ENCODE measurements around the gene NUB1. TPM values are rescaled to one million over a fixed set of nuclear protein-coding genes. Genes with fewer than 3 reads are reported as not detected.

The NUB1 gene
- total RNA-seq, 2 experiments from 2014 or later, result 51.2 to 51.6 TPM

DNA sequence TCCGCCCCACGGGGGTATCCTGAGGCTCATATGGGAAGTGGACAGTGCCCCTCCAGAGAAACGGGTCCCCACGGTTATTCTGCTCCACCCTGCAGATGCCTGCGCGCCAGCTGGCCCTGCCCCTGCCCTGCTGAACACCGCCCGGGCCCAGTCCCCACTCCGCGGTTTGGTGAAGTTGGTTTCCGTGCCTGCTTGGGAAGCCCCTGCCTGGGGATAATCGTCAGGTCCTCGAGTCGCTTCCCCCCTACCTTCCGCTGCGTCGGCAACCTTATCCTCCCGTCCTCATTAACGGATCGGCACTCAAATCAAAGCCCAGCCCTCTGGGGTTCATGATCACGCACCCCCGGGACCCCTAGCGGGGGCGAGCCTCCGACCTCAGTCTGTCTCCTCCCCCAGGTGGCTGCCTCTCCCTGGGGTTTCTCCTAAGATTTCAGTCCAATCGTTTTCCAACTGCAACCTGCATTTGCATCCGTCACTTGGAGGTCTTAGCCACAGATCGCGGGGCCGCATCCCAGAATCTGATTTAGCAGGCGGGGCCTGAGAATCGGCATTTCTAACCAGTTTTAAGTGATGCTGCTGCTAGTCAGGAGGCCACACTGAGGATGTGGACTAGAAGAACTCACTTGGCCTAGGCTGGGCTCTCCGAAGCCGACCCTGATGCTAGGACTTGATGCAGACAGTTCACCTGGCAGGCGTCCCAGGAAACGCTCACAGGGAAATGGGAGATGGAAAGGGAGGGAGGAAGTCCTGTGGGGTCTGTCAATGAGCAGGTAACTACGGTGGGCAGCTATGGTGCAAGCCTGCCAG is 40.7 kb downstream of the NUB1 start:
- no peak for DNase-seq
- H3K36me3 Mint-ChIP-seq, result no peaks in the 10 kb centered on the region
- no peak overlapping the region for H3K27ac Mint-ChIP-seq
- peak overlapping the region; percentile 71 for H3K4me3 Mint-ChIP-seq
- peaks cover 11% of the 10 kb centered on the region for H3K4me1 Mint-ChIP-seq
- H3K9me3 Mint-ChIP-seq, result no peaks in the 10 kb centered on the region
- H3K27me3 Mint-ChIP-seq, result peaks cover 24% of the 10 kb centered on the region

DNA sequence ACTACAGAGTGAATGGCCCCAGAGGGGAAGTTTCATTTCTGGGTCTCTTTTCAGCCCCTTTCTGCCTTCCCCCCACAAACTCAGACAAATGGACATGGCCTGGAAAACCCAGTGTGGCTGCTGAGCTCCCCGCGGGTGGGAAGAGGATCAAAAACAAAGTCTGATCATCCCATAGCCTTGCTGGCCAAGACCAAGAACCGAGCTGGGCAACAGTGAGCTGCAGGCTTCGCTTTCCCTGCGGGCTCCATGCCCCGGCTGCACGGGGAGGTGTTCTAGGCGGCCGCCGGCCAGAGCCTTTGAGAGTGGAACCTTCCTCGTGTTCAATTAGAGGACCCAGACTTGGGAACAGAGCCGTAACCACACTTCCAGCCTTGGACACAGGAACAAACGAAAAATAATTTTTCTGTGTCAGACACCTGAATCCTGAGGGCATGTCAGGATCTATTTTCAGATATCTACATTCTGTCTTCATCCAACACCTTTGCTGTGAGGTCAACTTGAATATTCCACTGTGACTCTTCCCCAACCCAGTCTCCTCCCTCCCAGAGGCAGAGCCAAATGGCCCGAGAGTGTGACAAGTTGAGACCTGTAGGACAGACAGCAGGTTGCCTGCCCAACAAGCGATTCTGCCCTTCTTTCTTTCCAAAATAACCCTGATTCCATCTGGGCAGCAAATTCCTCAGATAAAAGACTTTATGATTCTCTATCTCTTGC is 42.2 kb downstream of the NUB1 start:
- H3K36me3 Mint-ChIP-seq, result no peaks in the 10 kb centered on the region
- peaks cover 24% of the 10 kb centered on the region for H3K27me3 Mint-ChIP-seq
- no peak for DNase-seq
- H3K4me1 Mint-ChIP-seq, result peaks cover 11% of the 10 kb centered on the region
- no peaks in the 10 kb centered on the region for H3K9me3 Mint-ChIP-seq
- H3K4me3 Mint-ChIP-seq, result no peak overlapping the region
- no peak overlapping the region for H3K27ac Mint-ChIP-seq

DNA sequence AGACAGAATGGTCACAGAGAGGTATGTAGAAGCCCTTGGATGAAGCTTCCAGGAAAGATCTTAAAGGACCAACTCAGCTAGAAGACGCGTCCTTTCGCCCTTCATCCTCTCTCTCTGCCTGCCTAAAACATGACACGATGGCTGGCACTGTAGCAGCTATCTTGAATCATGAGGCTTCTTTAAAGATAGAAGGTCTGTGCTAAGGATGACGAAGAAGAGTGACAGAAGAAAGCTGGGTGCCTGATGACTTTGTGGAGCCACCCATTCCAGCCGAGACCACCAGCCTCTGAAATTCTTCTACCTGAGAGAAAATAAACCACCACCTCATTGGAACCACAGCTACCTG is 42.7 kb downstream of the NUB1 start:
- no peak for DNase-seq
- Mint-ChIP-seq H3K9me3 (no peaks in the 10 kb centered on the region), H3K36me3 (no peaks in the 10 kb centered on the region), H3K27me3 (peaks cover 24% of the 10 kb centered on the region), H3K27ac (no peak overlapping the region), H3K4me1 (peaks cover 11% of the 10 kb centered on the region), H3K4me3 (no peak overlapping the region)

GRCh38 chr7:151384776-151385625 is 43.4 kb downstream of the NUB1 start:
- H3K4me3 Mint-ChIP-seq, result no peak overlapping the region
- no peak overlapping the region for H3K27ac Mint-ChIP-seq
- H3K4me1 Mint-ChIP-seq, result peaks cover 11% of the 10 kb centered on the region
- H3K27me3 Mint-ChIP-seq, result peaks cover 24% of the 10 kb centered on the region
- no peaks in the 10 kb centered on the region for H3K36me3 Mint-ChIP-seq
- H3K9me3 Mint-ChIP-seq, result no peaks in the 10 kb centered on the region
- DNase-seq, result no peak

DNA sequence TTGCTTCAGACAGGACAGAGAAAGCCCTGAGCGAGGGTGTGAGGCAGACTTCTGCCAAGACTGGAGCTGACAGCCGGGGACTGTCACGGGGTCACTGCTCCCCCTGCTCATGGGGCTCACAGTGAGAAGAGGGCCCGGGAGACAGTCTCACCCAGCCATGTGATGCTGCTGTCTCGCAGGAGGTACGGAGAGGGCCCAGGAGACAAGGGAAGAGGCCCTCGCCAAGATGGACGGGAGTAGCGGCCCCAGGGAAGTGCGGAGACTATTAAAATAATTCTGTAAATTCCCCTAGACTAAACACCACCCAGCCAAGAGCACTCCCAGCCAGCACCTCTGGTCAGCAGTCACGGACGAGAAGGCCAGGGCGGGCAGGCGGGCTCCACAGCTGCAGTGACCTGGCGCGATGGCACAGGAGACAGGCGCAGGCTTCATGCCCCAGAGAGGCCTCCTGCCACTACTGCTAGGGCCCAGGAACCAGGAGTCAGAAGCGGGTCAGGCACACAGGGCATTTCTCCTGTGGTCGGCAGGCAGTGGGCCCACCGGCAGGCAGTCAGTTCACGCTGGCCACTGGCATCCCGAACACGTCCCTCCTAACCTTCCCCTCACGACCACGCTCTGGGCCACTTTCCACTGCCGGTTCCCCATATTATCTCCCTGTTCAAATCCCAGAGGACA is 44.2 kb downstream of the NUB1 start:
- H3K36me3 Mint-ChIP-seq, result no peaks in the 10 kb centered on the region
- H3K27me3 Mint-ChIP-seq, result peaks cover 24% of the 10 kb centered on the region
- H3K9me3 Mint-ChIP-seq, result no peaks in the 10 kb centered on the region
- H3K27ac Mint-ChIP-seq, result no peak overlapping the region
- H3K4me3 Mint-ChIP-seq, result no peak overlapping the region
- peaks cover 9% of the 10 kb centered on the region for H3K4me1 Mint-ChIP-seq
- DNase-seq, result no peak

- no peaks in the 10 kb centered on the region for H3K9me3 Mint-ChIP-seq
- H3K36me3 Mint-ChIP-seq, result no peaks in the 10 kb centered on the region
- H3K4me3 Mint-ChIP-seq, result no peak overlapping the region
- H3K27me3 Mint-ChIP-seq, result peaks cover 24% of the 10 kb centered on the region
- H3K4me1 Mint-ChIP-seq, result peaks cover 6% of the 10 kb centered on the region
- H3K27ac Mint-ChIP-seq, result no peak overlapping the region
- no peak for DNase-seq
These were observed 44.9 kb downstream of the NUB1 start for GRCh38 chr7:151386301-151387160.

DNA sequence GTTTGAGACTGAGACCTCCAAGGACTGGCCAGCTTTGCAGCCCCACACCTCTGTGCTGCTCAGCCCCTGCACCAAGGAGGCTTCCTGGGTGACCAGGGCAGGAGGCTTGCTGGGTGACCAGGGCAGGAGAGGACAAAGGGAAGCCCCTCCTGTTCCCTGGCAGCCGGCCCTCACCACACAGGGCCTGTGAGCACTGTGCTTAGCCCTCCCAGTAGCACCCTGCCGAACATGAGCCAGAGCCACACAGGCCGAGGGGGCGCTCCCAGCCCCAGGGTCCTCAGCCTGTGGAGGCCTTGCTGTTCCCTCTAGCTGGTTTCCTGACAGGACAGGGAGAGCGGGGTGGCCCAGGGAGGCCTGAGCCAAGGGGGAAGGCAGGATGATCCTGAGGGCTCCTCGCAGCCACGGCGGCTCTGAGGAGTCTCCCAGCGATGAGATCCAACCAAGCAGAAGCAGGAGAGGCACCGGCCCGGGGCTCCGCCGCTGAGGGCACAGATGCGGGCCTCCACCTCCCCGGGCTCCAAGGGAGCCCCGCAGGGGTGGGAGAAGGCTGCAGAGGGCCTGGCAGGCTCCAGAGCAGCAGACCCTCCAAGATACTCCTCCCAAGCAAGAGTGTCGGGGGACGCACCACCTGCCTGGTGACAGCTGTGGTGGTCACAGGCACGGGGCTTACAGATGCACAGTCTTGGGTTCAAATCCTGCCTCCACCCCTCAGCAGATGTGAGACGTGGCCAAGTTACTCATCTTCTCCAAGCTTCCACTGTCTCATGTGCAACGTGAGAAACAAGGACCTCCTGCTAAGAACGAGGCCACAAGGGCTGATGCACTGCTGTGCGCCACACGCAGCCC is 45.8 kb downstream of the NUB1 start:
- Mint-ChIP-seq H3K36me3 (no peaks in the 10 kb centered on the region), H3K27ac (no peak overlapping the region), H3K4me3 (no peak overlapping the region), H3K27me3 (peaks cover 19% of the 10 kb centered on the region), H3K4me1 (peaks cover 3% of the 10 kb centered on the region), H3K9me3 (no peaks in the 10 kb centered on the region)
- no peak for DNase-seq

DNA sequence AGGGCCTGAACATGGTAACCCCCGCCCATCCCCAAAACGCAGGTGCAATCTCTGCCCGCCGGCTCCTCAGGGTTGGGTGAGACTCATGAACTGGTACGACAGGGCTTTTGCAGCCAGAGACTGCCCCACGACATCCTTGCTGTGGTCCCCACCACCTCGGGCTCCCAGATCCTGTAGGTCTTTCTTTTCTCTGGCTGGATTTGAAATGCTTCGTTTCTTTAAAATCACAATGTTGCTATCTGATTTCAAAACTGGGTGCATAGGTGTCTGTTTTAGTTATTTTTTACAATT is 46.3 kb downstream of the NUB1 start:
- H3K4me1 Mint-ChIP-seq, result no peaks in the 10 kb centered on the region
- H3K4me3 Mint-ChIP-seq, result no peak overlapping the region
- no peak for DNase-seq
- H3K27ac Mint-ChIP-seq, result no peak overlapping the region
- H3K27me3 Mint-ChIP-seq, result peaks cover 14% of the 10 kb centered on the region
- H3K9me3 Mint-ChIP-seq, result no peaks in the 10 kb centered on the region
- H3K36me3 Mint-ChIP-seq, result no peaks in the 10 kb centered on the region

GRCh38 chr7:151388430-151388829 is 46.8 kb downstream of the NUB1 start:
- peaks cover 11% of the 10 kb centered on the region for H3K27me3 Mint-ChIP-seq

DNA sequence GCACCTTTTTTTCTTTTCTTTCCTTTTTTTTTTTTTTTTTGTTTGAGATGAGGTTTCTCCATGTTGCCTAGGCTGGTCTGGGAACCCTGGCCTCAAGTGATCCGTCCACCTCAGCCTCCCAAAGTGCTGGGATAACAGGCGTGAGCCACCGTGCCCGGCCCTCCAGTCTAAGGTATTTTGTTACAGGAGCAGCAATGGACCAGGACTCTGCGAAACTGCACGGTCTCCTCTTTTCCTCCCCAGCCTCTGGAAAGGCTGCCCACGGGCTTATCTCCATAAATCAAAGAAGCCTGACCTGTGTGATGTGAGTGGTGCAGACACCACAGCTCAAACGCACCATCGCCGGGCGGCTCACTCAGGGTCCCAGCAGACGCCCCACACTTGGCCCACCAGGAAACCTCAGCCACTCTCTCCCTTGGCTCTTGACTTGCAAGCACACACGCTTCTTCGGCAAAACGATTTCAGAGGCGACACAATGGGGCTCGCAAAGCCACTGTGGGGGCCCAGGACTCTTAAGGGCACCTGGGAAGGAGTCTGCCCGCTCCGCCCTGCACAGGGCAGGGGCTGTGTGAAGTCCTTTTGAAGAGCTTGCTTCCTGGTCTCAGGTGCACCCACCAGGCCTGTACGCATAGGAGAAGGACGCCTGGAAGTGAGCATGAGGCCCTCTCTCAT is 47.6 kb downstream of the NUB1 start:
- no peaks in the 10 kb centered on the region for H3K36me3 Mint-ChIP-seq
- H3K4me3 Mint-ChIP-seq, result no peak overlapping the region
- no peaks in the 10 kb centered on the region for H3K9me3 Mint-ChIP-seq
- H3K27ac Mint-ChIP-seq, result no peak overlapping the region
- H3K4me1 Mint-ChIP-seq, result no peaks in the 10 kb centered on the region
- H3K27me3 Mint-ChIP-seq, result peaks cover 3% of the 10 kb centered on the region
- no peak for DNase-seq

More at GRCh38 chr7:151388430-151388829, 46.8 kb downstream of the NUB1 start:
- H3K4me3 Mint-ChIP-seq, result no peak overlapping the region
- no peaks in the 10 kb centered on the region for H3K4me1 Mint-ChIP-seq
- DNase-seq, result no peak
- no peaks in the 10 kb centered on the region for H3K9me3 Mint-ChIP-seq
- H3K36me3 Mint-ChIP-seq, result no peaks in the 10 kb centered on the region
- H3K27ac Mint-ChIP-seq, result no peak overlapping the region

DNA sequence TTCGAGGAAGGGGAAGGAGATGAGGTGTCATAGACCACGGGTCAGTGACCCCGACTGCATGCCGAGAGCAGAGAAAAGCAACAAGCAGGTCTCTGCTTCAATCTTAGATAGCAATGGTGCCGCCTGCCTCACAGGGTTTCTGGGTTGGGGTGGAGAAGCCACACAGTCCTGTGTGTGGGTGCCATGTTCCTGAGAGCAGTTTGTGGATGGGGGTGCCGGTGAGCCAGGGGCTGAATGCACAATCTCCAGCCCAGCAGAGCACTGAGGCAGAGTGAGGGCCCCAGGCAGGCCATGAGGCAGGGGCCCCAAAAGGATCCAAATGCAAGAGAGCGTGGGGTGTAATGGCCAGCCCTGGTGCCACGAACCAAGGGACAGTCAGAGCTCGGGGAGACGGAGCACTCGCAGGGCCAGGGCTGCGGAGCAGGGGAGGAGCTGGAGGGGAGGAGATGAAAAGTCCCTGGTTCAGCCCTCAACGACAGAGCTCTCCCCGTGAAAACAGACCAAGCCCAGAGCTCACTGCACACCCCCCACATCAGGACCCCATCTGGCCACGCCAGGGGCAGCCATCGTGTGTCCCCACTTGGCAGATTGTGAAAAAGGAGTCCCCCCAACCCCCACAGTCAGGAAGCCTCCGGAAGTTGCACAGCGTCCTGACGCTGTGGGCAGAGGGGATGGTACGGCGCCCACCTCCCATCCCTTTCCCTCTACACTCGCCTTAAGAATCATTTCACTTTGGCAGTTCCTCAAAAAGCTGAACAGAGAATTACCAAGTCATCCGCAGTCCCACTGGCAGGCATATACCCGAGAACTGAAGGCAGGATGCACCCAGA is 48.4 kb downstream of the NUB1 start:
- Mint-ChIP-seq H3K4me1 (no peaks in the 10 kb centered on the region), H3K27me3 (no peaks in the 10 kb centered on the region), H3K9me3 (no peaks in the 10 kb centered on the region), H3K27ac (no peak overlapping the region), H3K36me3 (no peaks in the 10 kb centered on the region), H3K4me3 (no peak overlapping the region)
- DNase-seq, result no peak

- Mint-ChIP-seq H3K9me3 (no peaks in the 10 kb centered on the region), H3K36me3 (no peaks in the 10 kb centered on the region)
These were observed 49.2 kb downstream of the NUB1 start for GRCh38 chr7:151390598-151391357.

More at GRCh38 chr7:151390598-151391357, 49.2 kb downstream of the NUB1 start:
- H3K4me3 Mint-ChIP-seq, result no peak overlapping the region
- no peaks in the 10 kb centered on the region for H3K27me3 Mint-ChIP-seq
- no peaks in the 10 kb centered on the region for H3K4me1 Mint-ChIP-seq
- no peak for DNase-seq
- H3K27ac Mint-ChIP-seq, result no peak overlapping the region
